A549 (cell line): Measurements from ENCODE around the gene PKDCC.

Experiments
- CHD4 ChIP-seq: fragments of 200-600 bp; sonication (generic); IDR thresholded peaks from 2 replicates; pipeline ENCODE4 v1.6.1; 2016; ENCODE audit warnings: antibody characterized with exemption, mild to moderate bottlenecking, borderline replicate concordance
- CTCF ChIP-seq: fragments of >200 bp; sonication (Bioruptor Twin); formaldehyde crosslinking; IDR thresholded peaks from 3 replicates; pipeline ENCODE4 v1.5.1; 2016
- POLR2A ChIP-seq: IDR thresholded peaks from 2 replicates; pipeline ENCODE4 v1.6.1; 2012; ENCODE audit warnings: mild to moderate bottlenecking, low read length

DNA sequence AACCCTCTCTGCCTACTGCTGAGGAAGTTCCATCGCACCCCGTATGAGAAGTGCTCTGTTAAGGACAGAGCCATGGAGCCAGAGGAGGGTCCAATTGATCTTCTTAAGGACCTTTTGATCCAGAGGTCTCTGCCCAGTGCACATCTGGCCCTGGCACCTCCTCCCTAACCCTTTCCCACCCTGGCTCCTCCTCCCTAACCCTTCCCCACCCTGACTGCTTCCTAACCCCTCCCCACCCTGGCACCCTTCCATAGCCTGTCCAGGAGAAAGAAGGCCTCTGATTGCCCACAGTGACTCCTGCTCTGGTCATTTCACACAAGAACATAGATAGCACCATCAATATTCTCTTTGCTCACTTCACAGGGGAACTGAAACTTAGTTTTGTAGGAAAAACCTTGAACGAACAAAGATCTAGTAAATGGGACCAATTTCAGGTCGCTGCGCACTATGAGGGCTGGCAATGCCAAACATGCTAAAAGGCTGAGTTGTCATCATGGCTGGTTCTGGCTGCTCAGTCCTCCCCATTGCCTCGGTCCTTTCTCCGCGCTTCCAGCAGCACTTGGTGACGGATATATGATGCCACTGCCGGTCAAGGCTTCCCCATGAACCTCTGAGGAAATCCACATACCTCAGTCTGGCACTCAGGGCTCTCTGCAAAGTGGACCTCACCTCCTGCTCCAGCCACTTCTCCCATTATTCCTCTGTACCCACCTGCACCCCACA, 49.2 kb downstream of the PKDCC start:
- TF ChIP-seq CTCF (no peak), POLR2A (no peak), CHD4 (no peak)
